ENCODE results near the gene INTS3. TPM values are rescaled to one million over a fixed set of nuclear protein-coding genes. Genes with fewer than 3 reads are reported as not detected.
A peak's percentile ranks its signal among the peaks of the same experiment; 100 is the strongest.

The INTS3 gene
- total RNA-seq, 1 experiment from 2014 or later, result 66.8 TPM

DNA sequence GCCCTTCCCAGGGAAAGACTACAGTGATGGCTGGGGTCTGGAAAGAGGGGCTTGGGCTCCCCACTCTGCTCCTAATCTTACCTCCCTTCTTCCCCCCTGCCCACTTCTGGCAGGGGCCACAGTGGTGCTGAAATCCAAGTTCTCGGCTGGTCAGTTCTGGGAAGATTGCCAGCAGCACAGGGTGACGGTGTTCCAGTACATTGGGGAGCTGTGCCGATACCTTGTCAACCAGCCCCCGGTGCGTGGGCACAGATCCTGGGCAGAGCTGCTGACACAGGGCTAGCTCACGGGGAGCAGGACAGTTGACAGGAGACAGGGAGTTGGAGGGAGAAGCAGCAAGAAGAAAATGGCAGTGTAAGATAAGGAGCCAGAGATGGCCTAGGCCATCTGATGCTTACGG lies 49.8 kb downstream of the INTS3 start:
- Mint-ChIP-seq H3K36me3 (peaks cover 12% of the 10 kb centered on the region), H3K27me3 (ENCODE audit: low read depth) (no peaks in the 10 kb centered on the region), H3K4me1 (peaks cover 30% of the 10 kb centered on the region), H3K9me3 (no peaks in the 10 kb centered on the region), H3K4me3 (no peak overlapping the region), H3K27ac (peak overlapping the region; percentile 76; the same call in 1 of the 2 replicates)
- POLR2A ChIA-PET, result no interaction called here
- CTCF ChIA-PET, result interaction anchor here (2.8 kb wide), 1 partner anchor 98 kb away, joined by 26 read pairs; the partner anchor contains the start of gene NPR1
- no peak for TF ChIP-seq GABPB1 (CRISPR knock-in tag; IDR thresholded peaks at IDR 0.05)
- no peak for TF ChIP-seq CREM (CRISPR knock-in tag; IDR thresholded peaks at IDR 0.05)
- TF ChIP-seq NR2C2 (CRISPR knock-in tag; IDR thresholded peaks at IDR 0.05), result no peak
- TF ChIP-seq, protein P1, sequence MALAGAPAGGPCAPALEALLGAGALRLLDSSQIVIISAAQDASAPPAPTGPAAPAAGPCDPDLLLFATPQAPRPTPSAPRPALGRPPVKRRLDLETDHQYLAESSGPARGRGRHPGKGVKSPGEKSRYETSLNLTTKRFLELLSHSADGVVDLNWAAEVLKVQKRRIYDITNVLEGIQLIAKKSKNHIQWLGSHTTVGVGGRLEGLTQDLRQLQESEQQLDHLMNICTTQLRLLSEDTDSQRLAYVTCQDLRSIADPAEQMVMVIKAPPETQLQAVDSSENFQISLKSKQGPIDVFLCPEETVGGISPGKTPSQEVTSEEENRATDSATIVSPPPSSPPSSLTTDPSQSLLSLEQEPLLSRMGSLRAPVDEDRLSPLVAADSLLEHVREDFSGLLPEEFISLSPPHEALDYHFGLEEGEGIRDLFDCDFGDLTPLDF (CRISPR knock-in tag; IDR thresholded peaks at IDR 0.05), result no peak
- TF ChIP-seq, protein P2, sequence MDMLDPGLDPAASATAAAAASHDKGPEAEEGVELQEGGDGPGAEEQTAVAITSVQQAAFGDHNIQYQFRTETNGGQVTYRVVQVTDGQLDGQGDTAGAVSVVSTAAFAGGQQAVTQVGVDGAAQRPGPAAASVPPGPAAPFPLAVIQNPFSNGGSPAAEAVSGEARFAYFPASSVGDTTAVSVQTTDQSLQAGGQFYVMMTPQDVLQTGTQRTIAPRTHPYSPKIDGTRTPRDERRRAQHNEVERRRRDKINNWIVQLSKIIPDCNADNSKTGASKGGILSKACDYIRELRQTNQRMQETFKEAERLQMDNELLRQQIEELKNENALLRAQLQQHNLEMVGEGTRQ (CRISPR knock-in tag; IDR thresholded peaks at IDR 0.05), result no peak
- no peak for TF ChIP-seq ZNF671 (CRISPR knock-in tag; IDR thresholded peaks at IDR 0.05)
- TF ChIP-seq SMAD3 (CRISPR knock-in tag; IDR thresholded peaks at IDR 0.05; ENCODE audit: borderline replicate concordance), result no peak
- TF ChIP-seq NR3C1 (CRISPR knock-in tag; conservative IDR thresholded peaks at IDR 0.05; ENCODE audit: low read depth), result no peak
- DNase-seq (ENCODE audit: low spot score) (no peak), ATAC-seq (no peak)

DNA sequence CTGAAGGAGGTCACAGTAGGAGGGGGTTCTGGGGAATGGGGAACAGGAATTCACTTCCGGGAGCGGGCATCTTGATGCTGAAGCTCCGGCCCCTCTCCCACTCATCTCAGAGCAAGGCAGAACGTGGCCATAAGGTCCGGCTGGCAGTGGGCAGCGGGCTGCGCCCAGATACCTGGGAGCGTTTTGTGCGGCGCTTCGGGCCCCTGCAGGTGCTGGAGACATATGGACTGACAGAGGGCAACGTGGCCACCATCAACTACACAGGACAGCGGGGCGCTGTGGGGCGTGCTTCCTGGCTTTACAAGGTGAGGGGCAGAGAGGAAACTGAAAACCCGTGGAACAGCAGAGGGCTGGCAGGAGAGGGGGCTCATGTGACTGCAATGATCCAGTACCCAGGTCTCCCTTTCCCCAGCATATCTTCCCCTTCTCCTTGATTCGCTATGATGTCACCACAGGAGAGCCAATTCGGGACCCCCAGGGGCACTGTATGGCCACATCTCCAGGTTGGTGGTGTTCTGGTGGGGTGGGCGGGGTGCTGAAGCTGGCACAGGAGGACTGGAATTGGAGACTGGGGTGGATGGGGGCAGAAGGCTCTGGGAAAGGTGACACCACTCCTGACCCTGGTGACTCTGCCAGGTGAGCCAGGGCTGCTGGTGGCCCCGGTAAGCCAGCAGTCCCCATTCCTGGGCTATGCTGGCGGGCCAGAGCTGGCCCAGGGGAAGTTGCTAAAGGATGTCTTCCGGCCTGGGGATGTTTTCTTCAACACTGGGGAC lies 50.4 kb downstream of the INTS3 start:
- TF ChIP-seq NFYB (CRISPR knock-in tag; conservative IDR thresholded peaks at IDR 0.05; ENCODE audit: low read depth) (no peak), CREM (CRISPR knock-in tag; IDR thresholded peaks at IDR 0.05) (no peak), CREB1 (CRISPR knock-in tag; IDR thresholded peaks at IDR 0.05) (no peak), IRF2 (CRISPR knock-in tag; IDR thresholded peaks at IDR 0.05; ENCODE audit: borderline replicate concordance, low read depth) (no peak), FOXJ3 (CRISPR knock-in tag; IDR thresholded peaks at IDR 0.05; ENCODE audit: borderline replicate concordance) (no peak), SMAD4 (CRISPR knock-in tag; IDR thresholded peaks at IDR 0.05) (no peak), FOXP1 (CRISPR knock-in tag; IDR thresholded peaks at IDR 0.05; ENCODE audit: borderline replicate concordance) (no peak), SP1 (CRISPR knock-in tag; conservative IDR thresholded peaks at IDR 0.05) (no peak), ZNF121 (CRISPR knock-in tag; IDR thresholded peaks at IDR 0.05) (no peak), NR1H2 (CRISPR knock-in tag; IDR thresholded peaks at IDR 0.05) (no peak), ZNF416 (CRISPR knock-in tag; IDR thresholded peaks at IDR 0.05) (no peak)
- TF ChIP-seq, protein P1 (CRISPR knock-in tag; IDR thresholded peaks at IDR 0.05), result no peak
- TF ChIP-seq, protein P3, sequence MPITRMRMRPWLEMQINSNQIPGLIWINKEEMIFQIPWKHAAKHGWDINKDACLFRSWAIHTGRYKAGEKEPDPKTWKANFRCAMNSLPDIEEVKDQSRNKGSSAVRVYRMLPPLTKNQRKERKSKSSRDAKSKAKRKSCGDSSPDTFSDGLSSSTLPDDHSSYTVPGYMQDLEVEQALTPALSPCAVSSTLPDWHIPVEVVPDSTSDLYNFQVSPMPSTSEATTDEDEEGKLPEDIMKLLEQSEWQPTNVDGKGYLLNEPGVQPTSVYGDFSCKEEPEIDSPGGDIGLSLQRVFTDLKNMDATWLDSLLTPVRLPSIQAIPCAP (CRISPR knock-in tag; IDR thresholded peaks at IDR 0.05), result no peak
- TF ChIP-seq, protein P4, sequence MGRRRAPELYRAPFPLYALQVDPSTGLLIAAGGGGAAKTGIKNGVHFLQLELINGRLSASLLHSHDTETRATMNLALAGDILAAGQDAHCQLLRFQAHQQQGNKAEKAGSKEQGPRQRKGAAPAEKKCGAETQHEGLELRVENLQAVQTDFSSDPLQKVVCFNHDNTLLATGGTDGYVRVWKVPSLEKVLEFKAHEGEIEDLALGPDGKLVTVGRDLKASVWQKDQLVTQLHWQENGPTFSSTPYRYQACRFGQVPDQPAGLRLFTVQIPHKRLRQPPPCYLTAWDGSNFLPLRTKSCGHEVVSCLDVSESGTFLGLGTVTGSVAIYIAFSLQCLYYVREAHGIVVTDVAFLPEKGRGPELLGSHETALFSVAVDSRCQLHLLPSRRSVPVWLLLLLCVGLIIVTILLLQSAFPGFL (CRISPR knock-in tag; IDR thresholded peaks at IDR 0.05; ENCODE audit: borderline replicate concordance), result no peak
- TF ChIP-seq, protein P5, sequence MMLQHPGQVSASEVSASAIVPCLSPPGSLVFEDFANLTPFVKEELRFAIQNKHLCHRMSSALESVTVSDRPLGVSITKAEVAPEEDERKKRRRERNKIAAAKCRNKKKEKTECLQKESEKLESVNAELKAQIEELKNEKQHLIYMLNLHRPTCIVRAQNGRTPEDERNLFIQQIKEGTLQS (CRISPR knock-in tag; conservative IDR thresholded peaks at IDR 0.05), result no peak
- TF ChIP-seq, protein P6, sequence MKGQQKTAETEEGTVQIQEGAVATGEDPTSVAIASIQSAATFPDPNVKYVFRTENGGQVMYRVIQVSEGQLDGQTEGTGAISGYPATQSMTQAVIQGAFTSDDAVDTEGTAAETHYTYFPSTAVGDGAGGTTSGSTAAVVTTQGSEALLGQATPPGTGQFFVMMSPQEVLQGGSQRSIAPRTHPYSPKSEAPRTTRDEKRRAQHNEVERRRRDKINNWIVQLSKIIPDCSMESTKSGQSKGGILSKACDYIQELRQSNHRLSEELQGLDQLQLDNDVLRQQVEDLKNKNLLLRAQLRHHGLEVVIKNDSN (CRISPR knock-in tag; IDR thresholded peaks at IDR 0.05), result no peak
- H3K4me1 Mint-ChIP-seq, result peaks cover 34% of the 10 kb centered on the region
- no peaks in the 10 kb centered on the region for H3K27me3 Mint-ChIP-seq (ENCODE audit: low read depth)
- CTCF ChIA-PET, result no interaction called here
- POLR2A ChIA-PET, result no interaction called here
- H3K4me3 Mint-ChIP-seq, result no peak overlapping the region
- peaks cover 12% of the 10 kb centered on the region for H3K36me3 Mint-ChIP-seq
- no peak for DNase-seq (ENCODE audit: low spot score)
- no peak for ATAC-seq
- no peak overlapping the region; the same call in 1 of the 2 replicates for H3K27ac Mint-ChIP-seq
- no peaks in the 10 kb centered on the region for H3K9me3 Mint-ChIP-seq
